Gastrocnemius medialis (tissue), 4 donors: Measurements from ENCODE around the gene ACVR1B. TPM values are rescaled to one million over a fixed set of nuclear protein-coding genes. Genes with fewer than 3 reads are reported as not detected.

Experiments
- ATAC-seq, 2 donors: fragments of 150-250 bp; one replicate each; pipeline ENCODE4 v1.9.1; 2016
- DNase-seq, 2 donors: peaks; one replicate each; pipeline ENCODE4 v3.0.0-alpha.2; 2019
- H3K27ac ChIP-seq, 4 donors: fragments of 200-600 bp; sonication (generic); 1 replicate in 1 of 4; 2 replicates in 3 of 4; pipeline ENCODE4 v1.5.1; 2016 to 2018; ENCODE audit warnings: mild to moderate bottlenecking in 2 of 4, moderate library complexity in 1 of 4
- H3K27me3 ChIP-seq, 3 donors: fragments of 200-600 bp; sonication (generic) in 2 of 3; 1 replicate in 1 of 3; 2 replicates in 2 of 3; pipeline versions ENCODE4 v1.5.1 to v1.6.0; 2016 to 2019; ENCODE audit warnings: mild to moderate bottlenecking in 1 of 3, moderate library complexity in 1 of 3
- H3K36me3 ChIP-seq, 2 donors: fragments of 200-600 bp; sonication (generic) in 1 of 2; one replicate each; pipeline ENCODE4 v1.5.1; 2017 to 2018
- H3K4me1 ChIP-seq, 2 donors: fragments of 200-600 bp; sonication (generic) in 1 of 2; one replicate each; pipeline ENCODE4 v1.5.1; 2016 to 2017; ENCODE audit warnings: mild to moderate bottlenecking in 2 of 2
- H3K4me3 ChIP-seq, 4 donors: fragments of 200-600 bp; sonication (generic) in 3 of 4; 1 replicate in 1 of 4; 2 replicates in 3 of 4; pipeline ENCODE4 v1.5.1; 2016 to 2019; ENCODE audit warnings: mild to moderate bottlenecking in 2 of 4
- H3K9me3 ChIP-seq, 3 donors: fragments of 200-600 bp; sonication (generic) in 2 of 3; 1 replicate in 1 of 3; 2 replicates in 2 of 3; pipeline ENCODE4 v1.5.1; 2016 to 2019
- POLR2A ChIP-seq, 2 donors: fragments of 450-650 bp; IDR thresholded peaks; one replicate each; pipeline ENCODE4 v1.6.1; 2017; ENCODE audit warnings: antibody characterized with exemption in 2 of 2, mild to moderate bottlenecking in 2 of 2, moderate library complexity in 2 of 2
- in situ Hi-C, 4 donors: fragments of 200-750 bp; cut with MboI; loops; one replicate each; pipeline versions ENCODE4 v1.15.0 to v1.8.0; 2017; ENCODE audit warnings: low sequenced_read_pairs in 4 of 4
- intact Hi-C: fragments of 100-400 bp; cut with DNase I; formaldehyde crosslinking; loops from one replicate; pipeline ENCODE4 v1.15.1; 2023; ENCODE audit warnings: low total_unique reads
- total RNA-seq, 4 donors: library from RNA; depleted of rRNA; stranded (reverse); fragments of >200 nt; gene quantifications; one replicate each; pipeline versions ENCODE4 v1.1.0 to v1.2.3, GENCODE V29; 2016
- TF ChIP-seq, protein P1 (sequence below), 5 experiments: fragments of 450-650 bp in 3 of 5; fragments of 200-600 bp in 2 of 5; sonication (generic) in 2 of 5; IDR thresholded peaks in 4 of 5; conservative IDR thresholded peaks in 1 of 5; 1 replicate in 4 of 5; 2 replicates in 1 of 5; pipeline ENCODE4 v1.5.1; 2016 to 2019; ENCODE audit warnings: antibody characterized with exemption in 5 of 5, mild to moderate bottlenecking in 3 of 5, moderate library complexity in 3 of 5

The ACVR1B gene
- total RNA-seq, 4 donors from 2014 or later: 8.7 to 15.9 (median 10.1) TPM

DNA sequence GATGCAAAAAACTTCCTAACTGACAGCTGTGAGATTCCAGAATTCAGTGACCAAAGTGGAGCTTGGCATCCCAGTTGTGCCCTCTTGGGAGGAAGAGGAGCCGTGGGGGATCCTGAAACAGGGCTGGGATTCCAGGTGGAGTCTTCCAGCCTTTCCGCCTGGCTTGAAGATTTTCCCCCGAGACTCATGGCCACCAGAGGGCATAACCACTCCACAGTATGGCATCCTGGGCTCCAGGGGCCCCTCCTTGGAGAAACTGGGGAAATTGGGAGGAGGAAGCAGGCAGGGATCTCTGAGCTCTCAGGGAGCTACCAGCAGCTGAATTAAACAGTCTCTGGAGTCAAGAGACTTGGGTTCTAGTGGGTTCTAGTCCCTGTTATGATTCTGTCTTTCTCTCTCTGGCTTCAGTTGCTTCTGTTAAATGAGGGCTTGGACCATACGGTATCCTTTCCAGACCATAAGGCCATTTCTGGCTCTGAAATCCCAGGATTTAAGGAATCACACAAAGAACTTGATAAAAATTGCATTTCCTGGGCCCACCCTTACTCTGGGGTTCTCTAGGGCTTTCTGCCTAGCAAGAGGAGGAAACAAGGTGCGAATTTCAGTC lies 52.6 kb downstream of the ACVR1B start:
- no peaks in the 10 kb centered on the region for H3K9me3 ChIP-seq
- H3K27me3 ChIP-seq: peaks cover 2 to 19% (median 19%) of the 10 kb centered on the region in 3 donors
- intact Hi-C loops: loop anchor here (5.0 kb wide), 1 partner anchor 118 kb away; no protein-coding TSS in a partner anchor
- TF ChIP-seq, protein P1, sequence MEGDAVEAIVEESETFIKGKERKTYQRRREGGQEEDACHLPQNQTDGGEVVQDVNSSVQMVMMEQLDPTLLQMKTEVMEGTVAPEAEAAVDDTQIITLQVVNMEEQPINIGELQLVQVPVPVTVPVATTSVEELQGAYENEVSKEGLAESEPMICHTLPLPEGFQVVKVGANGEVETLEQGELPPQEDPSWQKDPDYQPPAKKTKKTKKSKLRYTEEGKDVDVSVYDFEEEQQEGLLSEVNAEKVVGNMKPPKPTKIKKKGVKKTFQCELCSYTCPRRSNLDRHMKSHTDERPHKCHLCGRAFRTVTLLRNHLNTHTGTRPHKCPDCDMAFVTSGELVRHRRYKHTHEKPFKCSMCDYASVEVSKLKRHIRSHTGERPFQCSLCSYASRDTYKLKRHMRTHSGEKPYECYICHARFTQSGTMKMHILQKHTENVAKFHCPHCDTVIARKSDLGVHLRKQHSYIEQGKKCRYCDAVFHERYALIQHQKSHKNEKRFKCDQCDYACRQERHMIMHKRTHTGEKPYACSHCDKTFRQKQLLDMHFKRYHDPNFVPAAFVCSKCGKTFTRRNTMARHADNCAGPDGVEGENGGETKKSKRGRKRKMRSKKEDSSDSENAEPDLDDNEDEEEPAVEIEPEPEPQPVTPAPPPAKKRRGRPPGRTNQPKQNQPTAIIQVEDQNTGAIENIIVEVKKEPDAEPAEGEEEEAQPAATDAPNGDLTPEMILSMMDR (IDR thresholded peaks at IDR 0.05 in 4 of 5, conservative IDR thresholded peaks at IDR 0.05 in 1 of 5): peak; percentile 47 to 77 (median 72)
- no peak for TF ChIP-seq POLR2A (IDR thresholded peaks at IDR 0.05)
- DNase-seq (peak in 1 of 2 donors; percentile 39), ATAC-seq (peak in 1 of 2 donors; percentile 40)
- H3K4me3 ChIP-seq: no peak overlapping the region
- H3K4me1 ChIP-seq: peaks cover 0 to 4% of the 10 kb centered on the region in 2 donors
- no peak overlapping the region for H3K27ac ChIP-seq
- H3K36me3 ChIP-seq: no peaks in the 10 kb centered on the region
- in situ Hi-C loops: no loop called here

DNA sequence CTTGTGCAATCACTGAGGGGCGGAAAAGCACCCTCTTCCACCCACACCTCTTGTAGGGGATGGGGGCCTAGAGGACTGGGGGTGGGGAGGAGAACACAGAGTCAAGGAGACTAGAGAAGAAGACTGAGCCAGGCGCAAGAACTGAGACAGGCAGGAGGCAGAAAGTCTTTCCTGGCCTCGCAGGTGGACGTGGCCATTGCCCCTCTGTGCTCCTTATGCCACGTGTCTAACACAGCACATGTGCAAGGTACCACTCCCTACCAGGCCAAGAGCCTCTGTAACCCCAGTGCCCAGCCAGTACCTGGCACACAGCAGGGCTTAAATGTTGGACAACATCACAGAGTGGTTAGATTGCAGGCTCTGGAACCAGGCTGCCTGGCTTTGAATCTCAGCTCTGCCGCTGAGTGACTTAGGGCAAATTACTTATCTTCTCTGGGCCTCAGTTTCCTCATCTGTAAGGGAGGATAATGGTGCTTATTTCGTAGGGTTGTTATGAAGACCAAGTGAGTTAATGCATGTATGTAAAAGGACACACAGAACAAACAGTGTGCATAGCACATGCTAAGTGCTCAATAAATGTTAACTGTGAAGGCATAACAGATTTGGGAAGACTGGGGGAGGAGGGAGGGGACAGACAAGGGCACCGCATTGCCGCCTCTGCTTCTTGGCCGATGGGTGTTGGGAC lies 53.9 kb downstream of the ACVR1B start:
- ATAC-seq: no peak
- H3K4me1 ChIP-seq: peaks cover 0 to 4% of the 10 kb centered on the region in 2 donors
- intact Hi-C loops: no loop called here

DNA sequence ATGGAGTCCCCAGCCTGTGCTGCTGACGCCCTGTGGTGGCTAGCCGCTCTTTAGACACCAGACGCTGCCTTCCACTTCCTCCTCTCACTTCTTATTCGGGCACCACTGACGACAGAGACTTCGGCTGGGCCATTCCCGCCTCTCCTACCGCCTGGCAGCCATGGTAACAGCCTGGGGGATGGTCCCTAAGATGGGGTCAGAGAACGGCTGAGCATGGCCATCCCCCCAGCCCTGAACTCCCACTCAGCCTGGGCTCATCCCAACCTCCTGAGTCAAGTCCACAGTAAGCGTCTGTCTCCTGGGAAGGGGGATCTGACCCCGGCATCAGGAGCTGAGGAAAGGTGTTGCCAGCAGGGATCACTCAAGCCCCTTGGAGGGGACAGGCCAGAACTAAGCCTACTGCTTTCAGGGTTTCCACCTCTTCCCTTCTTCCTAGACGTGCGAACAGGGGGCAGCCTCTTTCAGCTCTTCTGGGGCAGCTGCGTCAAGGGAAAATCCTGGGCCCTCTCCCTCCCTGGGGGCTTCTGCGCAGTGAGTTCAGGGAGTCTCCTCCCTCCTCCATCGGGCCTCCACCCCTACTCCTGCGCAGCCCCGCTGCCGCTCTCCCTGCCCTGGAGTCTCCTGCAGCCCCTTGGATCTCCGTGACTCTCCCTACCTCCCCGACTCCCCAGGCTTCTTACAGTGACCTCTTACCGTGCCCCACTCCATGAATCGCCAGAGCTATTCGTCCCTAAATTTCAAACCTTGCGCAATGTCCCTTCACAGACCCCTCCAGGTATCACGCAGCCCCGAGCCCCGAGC lies 54.6 kb downstream of the ACVR1B start:
- Histone ChIP-seq H3K4me1 (peaks cover 0 to 10% of the 10 kb centered on the region in 2 donors), H3K9me3 (no peaks in the 10 kb centered on the region), H3K27me3 (peaks cover 2 to 19% (median 19%) of the 10 kb centered on the region in 3 donors), H3K36me3 (no peaks in the 10 kb centered on the region), H3K27ac (peak overlapping the region in 1 of 4 donors; percentile 22), H3K4me3 (peak overlapping the region; percentile 59 to 71 (median 63))
- intact Hi-C loops (no loop called here), in situ Hi-C loops (no loop called here)
- TF ChIP-seq, protein P1 (IDR thresholded peaks at IDR 0.05 in 4 of 5, conservative IDR thresholded peaks at IDR 0.05 in 1 of 5): no peak
- TF ChIP-seq POLR2A (IDR thresholded peaks at IDR 0.05): no peak
- ATAC-seq: no peak
- DNase-seq: peak in 1 of 2 donors; percentile 59

More for the DNA sequence above, 53.9 kb downstream of the ACVR1B start:
- no peak for DNase-seq
- TF ChIP-seq, protein P1 (IDR thresholded peaks at IDR 0.05 in 4 of 5, conservative IDR thresholded peaks at IDR 0.05 in 1 of 5): no peak
- no peak for TF ChIP-seq POLR2A (IDR thresholded peaks at IDR 0.05)
- in situ Hi-C loops: no loop called here
- peaks cover 2 to 19% (median 19%) of the 10 kb centered on the region in 3 donors for H3K27me3 ChIP-seq
- no peak overlapping the region for H3K4me3 ChIP-seq
- H3K9me3 ChIP-seq: no peaks in the 10 kb centered on the region
- H3K27ac ChIP-seq: no peak overlapping the region
- H3K36me3 ChIP-seq: no peaks in the 10 kb centered on the region

DNA sequence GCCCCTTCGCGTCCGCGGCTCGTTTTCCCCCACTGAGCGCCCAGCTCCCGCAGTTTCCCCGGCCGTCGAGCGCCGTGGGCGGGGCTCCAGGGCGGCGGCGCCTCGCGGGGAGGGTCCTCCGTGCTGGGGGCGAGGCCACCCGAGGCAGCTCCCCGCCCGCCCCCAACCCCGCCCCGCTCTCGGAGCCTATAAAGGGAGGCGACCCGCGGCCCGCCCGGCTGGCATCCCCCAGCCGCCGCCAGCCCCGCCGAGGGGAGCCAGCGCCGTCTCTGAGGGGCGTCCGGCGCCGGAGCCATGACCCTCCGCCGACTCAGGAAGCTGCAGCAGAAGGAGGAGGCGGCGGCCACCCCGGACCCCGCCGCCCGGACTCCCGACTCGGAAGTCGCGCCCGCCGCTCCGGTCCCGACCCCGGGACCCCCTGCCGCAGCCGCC lies 55.2 kb downstream of the ACVR1B start, which contains the start of gene TAMALIN:
TSS of gene TAMALIN (plus strand) at position 221 of the 432 bp plus-strand sequence. CDS start at position 295, 74 bp downstream.
- H3K4me3 ChIP-seq: peak within 1 kb of the TSS; percentile 59 to 71 (median 63)
- peak; percentile 24 to 26 for ATAC-seq
- H3K27me3 ChIP-seq: peaks cover 2 to 19% (median 19%) of the 10 kb centered on the region in 3 donors
- no peaks in the 10 kb centered on the region for H3K36me3 ChIP-seq
- intact Hi-C loops: no loop called here
- peak within 1 kb of the TSS; percentile 72 to 85 (median 80) for H3K27ac ChIP-seq
- DNase-seq: peak in 1 of 2 donors; percentile 39
- peaks cover 0 to 13% of the 10 kb centered on the region in 2 donors for H3K4me1 ChIP-seq
- in situ Hi-C loops: no loop called here
- no peaks in the 10 kb centered on the region for H3K9me3 ChIP-seq
- TF ChIP-seq, protein P1 (IDR thresholded peaks at IDR 0.05 in 4 of 5, conservative IDR thresholded peaks at IDR 0.05 in 1 of 5): no peak
- TF ChIP-seq POLR2A (IDR thresholded peaks at IDR 0.05): peak; percentile 73 to 85
